DMS53 treated with DMSO at 0.1 percent for 48 hours (cell line): Measurements from ENCODE around the gene PFKFB4.

Source experiments
- DNase-seq: peaks from one replicate; lab custom pipeline; 2025; ENCODE audit not compliant: unreplicated experiment; lab: John Stamatoyannopoulos, UW

PFKFB4 gene

GRCh38 chr3:48585411-48585810, 28.8 kb upstream of the PFKFB4 start:
- no peak for DNase-seq

- DNase-seq = no peak
Measured at GRCh38 chr3:48584836-48585235, 28.2 kb upstream of the PFKFB4 start.

- DNase-seq = no peak
Measured at GRCh38 chr3:48581621-48582481, 25.2 kb upstream of the PFKFB4 start.

GRCh38 chr3:48576647-48577046, 20.0 kb upstream of the PFKFB4 start:
- no peak for DNase-seq

GRCh38 chr3:48575366-48575765, 18.8 kb upstream of the PFKFB4 start:
- no peak for DNase-seq

GRCh38 chr3:48573973-48574585, 17.5 kb upstream of the PFKFB4 start:
- DNase-seq = no peak

- no peak for DNase-seq
Measured at GRCh38 chr3:48572517-48572916, 15.9 kb upstream of the PFKFB4 start.

GRCh38 chr3:48571938-48572337, 15.3 kb upstream of the PFKFB4 start:
- DNase-seq = no peak

GRCh38 chr3:48569808-48570450, 13.3 kb upstream of the PFKFB4 start:
- DNase-seq = no peak

- DNase-seq = no peak
Measured at GRCh38 chr3:48569400-48569799, 12.8 kb upstream of the PFKFB4 start.

- no peak for DNase-seq
Measured at GRCh38 chr3:48568476-48568875, 11.9 kb upstream of the PFKFB4 start.

GRCh38 chr3:48567500-48567899, 10.9 kb upstream of the PFKFB4 start:
- DNase-seq = no peak

- DNase-seq = no peak
Measured at GRCh38 chr3:48567090-48567489, 10.5 kb upstream of the PFKFB4 start.

- DNase-seq = no peak
Measured at GRCh38 chr3:48566401-48566760, 9.8 kb upstream of the PFKFB4 start.

GRCh38 chr3:48565591-48566400, 9.2 kb upstream of the PFKFB4 start:
- no peak for DNase-seq

GRCh38 chr3:48565186-48565585, 8.6 kb upstream of the PFKFB4 start:
- DNase-seq = no peak

GRCh38 chr3:48564667-48565066, 8.1 kb upstream of the PFKFB4 start:
- DNase-seq = no peak

- DNase-seq = no peak
Measured at GRCh38 chr3:48564022-48564421, 7.4 kb upstream of the PFKFB4 start.

GRCh38 chr3:48563382-48563918, 6.8 kb upstream of the PFKFB4 start, which contains the start of gene UCN2:
Gene UCN2 (minus strand): TSS chr3:48563781. CDS start chr3:48563124, 657 bp downstream.
- DNase-seq = no peak

GRCh38 chr3:48562367-48563095, 5.9 kb upstream of the PFKFB4 start:
- DNase-seq = no peak
